NCI-H1092 treated with DMSO at 0.1 percent for 48 hours (cell line): ENCODE results near the gene EPS15.

Experiments
- DNase-seq: peaks from one replicate; lab custom pipeline; 2025; lab: John Stamatoyannopoulos, UW

Gene EPS15

GRCh38 chr1:51380936-51381335, 138.1 kb downstream of the EPS15 start:
- DNase-seq = no peak

GRCh38 chr1:51378871-51379270, 140.2 kb downstream of the EPS15 start:
- no peak for DNase-seq

- DNase-seq = no peak
These were observed 145.2 kb downstream of the EPS15 start for GRCh38 chr1:51373898-51374297.

GRCh38 chr1:51372561-51372960, 146.5 kb downstream of the EPS15 start:
- DNase-seq = no peak

GRCh38 chr1:51369171-51369570, 149.9 kb downstream of the EPS15 start:
- DNase-seq = no peak

- no peak for DNase-seq
These were observed 153.3 kb downstream of the EPS15 start for GRCh38 chr1:51365774-51366173.

- DNase-seq = no peak
These were observed 159.2 kb downstream of the EPS15 start for GRCh38 chr1:51359879-51360278.

GRCh38 chr1:51355382-51355781, 163.7 kb downstream of the EPS15 start:
- no peak for DNase-seq

- DNase-seq = no peak
These were observed 164.7 kb downstream of the EPS15 start for GRCh38 chr1:51354416-51354815.

- DNase-seq = no peak
These were observed 167.2 kb downstream of the EPS15 start for GRCh38 chr1:51351907-51352306.

- no peak for DNase-seq
These were observed 169.2 kb downstream of the EPS15 start for GRCh38 chr1:51349862-51350261.

- no peak for DNase-seq
These were observed 170.9 kb downstream of the EPS15 start for GRCh38 chr1:51348147-51348527.

- no peak for DNase-seq
These were observed 171.5 kb downstream of the EPS15 start for GRCh38 chr1:51347398-51348146.

- DNase-seq = no peak
These were observed 172.8 kb downstream of the EPS15 start for GRCh38 chr1:51346086-51346942.

GRCh38 chr1:51345300-51345687, 173.8 kb downstream of the EPS15 start:
- no peak for DNase-seq

- DNase-seq = no peak
These were observed 174.3 kb downstream of the EPS15 start for GRCh38 chr1:51344602-51345299.

GRCh38 chr1:51344276-51344601, 174.8 kb downstream of the EPS15 start:
- DNase-seq = no peak

GRCh38 chr1:51343624-51344023, 175.4 kb downstream of the EPS15 start:
- DNase-seq = no peak

- no peak for DNase-seq
These were observed 176.4 kb downstream of the EPS15 start for GRCh38 chr1:51342591-51343206.

GRCh38 chr1:51341876-51342496, 177.1 kb downstream of the EPS15 start:
- DNase-seq = no peak

GRCh38 chr1:51340380-51340779, 178.7 kb downstream of the EPS15 start:
- no peak for DNase-seq

GRCh38 chr1:51336711-51337110, 182.4 kb downstream of the EPS15 start:
- DNase-seq = no peak
